IPS-18c (cell line): Measurements from ENCODE around the gene TSPYL6.

Source experiments
- H3K4me3 ChIP-seq: 2 replicates; pipeline ENCODE4 v1.7.0; 2013; ENCODE audit warnings: low read depth, mild to moderate bottlenecking, low read length, moderate library complexity; ENCODE audit not compliant: insufficient read depth
- H3K9me3 ChIP-seq: one replicate; pipeline ENCODE4 v1.6.1; 2013; ENCODE audit warnings: mild to moderate bottlenecking, low read length, moderate library complexity; ENCODE audit not compliant: control insufficient read depth, insufficient read depth

TSPYL6 gene

GRCh38 chr2:54262015-54262765 lies 6.2 kb upstream of the TSPYL6 start:
- Histone ChIP-seq H3K9me3 (no peaks in the 10 kb centered on the region), H3K4me3 (no peak overlapping the region)

GRCh38 chr2:54261537-54261936 lies 5.5 kb upstream of the TSPYL6 start:
- Histone ChIP-seq H3K9me3 (no peaks in the 10 kb centered on the region), H3K4me3 (no peak overlapping the region)

DNA sequence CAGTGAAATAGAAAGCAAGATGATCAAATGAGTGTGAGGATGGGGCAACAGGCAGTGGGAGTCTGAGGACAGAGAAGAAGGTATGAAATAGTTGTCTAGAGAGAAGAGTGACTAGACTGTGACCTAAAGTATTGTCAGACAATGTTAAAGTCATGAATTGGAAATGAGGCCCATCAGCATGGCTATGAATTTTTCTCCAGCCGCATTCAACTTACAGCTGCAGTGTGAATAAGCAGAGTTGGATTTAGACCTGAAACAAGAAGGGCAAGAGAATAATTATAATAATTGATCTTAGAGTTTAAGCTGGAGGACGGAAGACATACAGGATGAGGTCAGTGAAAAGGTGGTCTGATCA lies 4.2 kb upstream of the TSPYL6 start:
- H3K9me3 ChIP-seq = no peaks in the 10 kb centered on the region
- no peak overlapping the region for H3K4me3 ChIP-seq

- no peaks in the 10 kb centered on the region for H3K9me3 ChIP-seq
- H3K4me3 ChIP-seq = no peak overlapping the region
Observed at GRCh38 chr2:54259413-54260240, 3.6 kb upstream of the TSPYL6 start.

- H3K4me3 ChIP-seq = no peak overlapping the region
- no peaks in the 10 kb centered on the region for H3K9me3 ChIP-seq
Observed at GRCh38 chr2:54258166-54258565, 2.1 kb upstream of the TSPYL6 start.

- Histone ChIP-seq H3K4me3 (no peak overlapping the region), H3K9me3 (no peaks in the 10 kb centered on the region)
Observed at GRCh38 chr2:54255230-54256090, 569 bp downstream of the TSPYL6 start.

GRCh38 chr2:54254180-54254579 lies 1.8 kb downstream of the TSPYL6 start:
- Histone ChIP-seq H3K4me3 (no peak overlapping the region), H3K9me3 (no peaks in the 10 kb centered on the region)

DNA sequence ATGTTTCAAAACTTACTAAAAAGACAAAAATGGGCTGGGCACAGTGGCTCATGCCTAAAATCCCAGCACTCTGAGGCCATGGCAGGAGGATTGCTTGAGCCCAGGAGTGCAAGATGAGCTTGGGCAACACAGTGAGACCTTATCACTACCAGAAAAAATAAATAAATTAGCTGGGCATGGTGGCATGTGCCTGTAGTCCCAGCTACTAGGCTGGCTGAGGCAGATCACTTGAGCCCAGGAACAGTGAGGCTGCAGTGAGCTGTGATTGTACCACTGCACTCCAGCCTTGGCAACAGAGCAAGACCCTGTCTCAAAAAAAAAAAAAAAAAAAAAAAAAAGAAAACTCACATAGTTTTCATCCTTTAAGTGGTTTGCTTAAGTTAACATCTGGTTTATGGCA lies 6.4 kb downstream of the TSPYL6 start:
- H3K4me3 ChIP-seq = no peak overlapping the region
- no peaks in the 10 kb centered on the region for H3K9me3 ChIP-seq

DNA sequence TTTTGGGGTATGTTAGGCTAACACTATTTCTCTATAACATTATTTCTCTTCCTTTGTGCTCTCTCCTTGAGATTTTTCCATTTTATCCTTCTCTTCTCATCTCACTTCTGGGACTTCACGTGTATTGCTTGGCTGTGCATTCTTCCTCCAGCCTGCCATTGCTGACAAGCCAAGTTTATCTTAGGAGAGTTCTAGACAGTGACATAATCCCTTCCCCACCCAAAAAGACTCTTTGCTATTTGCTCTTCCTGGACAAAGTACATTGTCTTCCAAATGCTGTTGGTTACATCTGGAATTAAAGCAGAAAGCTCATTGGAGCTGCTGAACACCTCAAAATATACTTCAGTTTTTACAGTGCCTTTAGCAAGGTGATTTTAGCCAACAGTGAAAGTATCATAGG lies 8.9 kb downstream of the TSPYL6 start:
- Histone ChIP-seq H3K9me3 (no peaks in the 10 kb centered on the region), H3K4me3 (no peak overlapping the region)

DNA sequence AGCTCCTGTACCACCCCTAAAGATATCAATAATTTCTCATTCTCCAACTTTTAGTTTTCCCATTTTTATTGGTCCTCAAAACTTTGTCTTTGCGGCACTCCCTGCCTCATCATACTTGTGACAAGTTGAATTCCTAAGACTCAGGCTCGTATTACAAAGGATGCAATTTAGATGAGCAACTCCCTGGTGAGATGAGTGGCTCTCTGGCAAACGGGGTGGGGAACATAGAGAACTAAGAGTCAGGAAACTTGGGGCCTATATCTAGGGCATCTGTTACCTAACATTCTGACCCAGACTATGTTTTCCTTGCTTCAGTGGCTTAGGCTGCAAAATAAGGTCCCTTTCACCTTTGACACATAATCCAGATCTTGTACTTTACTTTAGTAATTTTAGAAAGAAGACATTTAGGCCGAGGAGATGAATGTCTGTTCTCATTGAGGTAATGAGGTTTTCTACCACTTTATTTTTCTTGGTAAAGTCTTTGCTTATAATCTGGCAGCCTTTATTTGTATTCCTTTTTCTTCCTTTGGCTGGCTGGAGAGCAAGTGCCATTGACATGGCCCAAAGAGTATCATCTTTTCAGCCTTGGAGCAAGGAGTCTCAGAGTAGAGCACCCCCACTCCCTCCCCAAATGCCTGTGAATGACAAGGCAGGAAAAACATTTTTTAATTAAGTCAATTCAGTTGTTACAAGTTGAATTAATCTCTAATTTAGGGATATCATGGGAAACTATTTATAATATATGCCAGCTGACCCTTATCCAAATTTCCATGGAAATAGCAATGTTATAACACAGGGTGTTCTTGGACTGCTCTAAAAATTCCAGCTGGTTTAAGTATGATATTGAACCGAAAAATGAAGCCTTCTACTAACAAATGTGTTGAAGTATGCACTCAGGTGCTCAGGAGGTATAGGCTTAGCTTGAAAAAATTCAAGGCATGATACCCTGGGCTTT lies 15.2 kb downstream of the TSPYL6 start:
- H3K9me3 ChIP-seq = no peaks in the 10 kb centered on the region
- H3K4me3 ChIP-seq = no peak overlapping the region

DNA sequence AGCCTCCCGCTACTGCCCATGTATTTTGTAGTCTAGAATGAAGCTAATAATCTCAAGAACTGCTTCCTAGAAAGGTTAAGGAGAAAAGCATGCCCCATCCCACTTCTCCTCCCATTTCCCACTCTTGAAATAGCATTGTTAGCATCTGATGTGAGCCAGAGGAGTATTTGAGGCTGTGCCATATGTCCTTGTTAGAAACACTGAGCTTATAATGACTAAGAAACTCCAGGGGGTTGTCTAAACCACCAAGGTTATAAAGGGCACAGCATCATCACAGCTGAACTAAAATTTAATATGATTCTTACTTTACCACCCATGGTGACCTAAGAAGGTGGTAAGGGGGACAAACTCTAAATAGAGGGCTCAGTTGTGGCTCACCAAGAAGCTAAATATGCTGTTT lies 16.6 kb downstream of the TSPYL6 start:
- no peaks in the 10 kb centered on the region for H3K9me3 ChIP-seq
- H3K4me3 ChIP-seq = no peak overlapping the region

GRCh38 chr2:54237428-54237827 lies 18.6 kb downstream of the TSPYL6 start:
- H3K4me3 ChIP-seq = no peak overlapping the region
- no peaks in the 10 kb centered on the region for H3K9me3 ChIP-seq

GRCh38 chr2:54233832-54234649 lies 22.0 kb downstream of the TSPYL6 start:
- H3K4me3 ChIP-seq = no peak overlapping the region
- no peaks in the 10 kb centered on the region for H3K9me3 ChIP-seq

- Histone ChIP-seq H3K9me3 (no peaks in the 10 kb centered on the region), H3K4me3 (no peak overlapping the region)
Observed at GRCh38 chr2:54228945-54229344, 27.1 kb downstream of the TSPYL6 start.

GRCh38 chr2:54227798-54228197 lies 28.2 kb downstream of the TSPYL6 start:
- Histone ChIP-seq H3K9me3 (no peaks in the 10 kb centered on the region), H3K4me3 (no peak overlapping the region)

DNA sequence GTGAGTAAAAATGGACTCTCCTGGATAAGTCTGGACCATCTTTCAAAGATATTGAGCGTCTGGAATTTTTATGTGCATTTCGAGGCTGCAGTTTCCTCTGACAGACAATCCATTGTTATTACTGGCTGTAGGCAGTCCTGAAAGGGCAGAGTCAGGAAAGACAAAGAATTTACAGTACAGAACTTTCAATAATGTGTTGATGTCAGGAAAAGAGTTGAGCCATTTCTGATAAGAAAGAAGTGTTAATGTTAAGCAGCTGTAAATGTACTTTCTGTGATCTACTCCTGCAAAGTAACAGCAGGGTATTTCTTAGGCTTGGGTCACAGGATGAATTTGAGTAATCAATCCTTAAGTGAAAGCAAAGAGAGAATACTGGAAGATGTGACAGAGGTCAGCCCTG lies 29.8 kb downstream of the TSPYL6 start:
- no peak overlapping the region for H3K4me3 ChIP-seq

More for the DNA sequence above, 29.8 kb downstream of the TSPYL6 start:
- H3K9me3 ChIP-seq = no peaks in the 10 kb centered on the region
